Testis (tissue), 2 donors: Measurements from ENCODE around the gene HCFC1R1.

Experiments used
- POLR2A ChIP-seq: fragments of 450-650 bp; IDR thresholded peaks from one replicate; pipeline ENCODE4 v1.6.1; 2017; ENCODE audit warnings: antibody characterized with exemption, mild to moderate bottlenecking, moderate library complexity
- TF ChIP-seq, protein P1 (sequence below), 3 experiments: fragments of 450-650 bp in 2 of 3; fragments of 200-600 bp in 1 of 3; sonication (generic) in 1 of 3; IDR thresholded peaks; one replicate each; pipeline ENCODE4 v1.5.1; 2016 to 2019; ENCODE audit warnings: antibody characterized with exemption in 3 of 3, mild to moderate bottlenecking in 2 of 3, moderate library complexity in 1 of 3

DNA sequence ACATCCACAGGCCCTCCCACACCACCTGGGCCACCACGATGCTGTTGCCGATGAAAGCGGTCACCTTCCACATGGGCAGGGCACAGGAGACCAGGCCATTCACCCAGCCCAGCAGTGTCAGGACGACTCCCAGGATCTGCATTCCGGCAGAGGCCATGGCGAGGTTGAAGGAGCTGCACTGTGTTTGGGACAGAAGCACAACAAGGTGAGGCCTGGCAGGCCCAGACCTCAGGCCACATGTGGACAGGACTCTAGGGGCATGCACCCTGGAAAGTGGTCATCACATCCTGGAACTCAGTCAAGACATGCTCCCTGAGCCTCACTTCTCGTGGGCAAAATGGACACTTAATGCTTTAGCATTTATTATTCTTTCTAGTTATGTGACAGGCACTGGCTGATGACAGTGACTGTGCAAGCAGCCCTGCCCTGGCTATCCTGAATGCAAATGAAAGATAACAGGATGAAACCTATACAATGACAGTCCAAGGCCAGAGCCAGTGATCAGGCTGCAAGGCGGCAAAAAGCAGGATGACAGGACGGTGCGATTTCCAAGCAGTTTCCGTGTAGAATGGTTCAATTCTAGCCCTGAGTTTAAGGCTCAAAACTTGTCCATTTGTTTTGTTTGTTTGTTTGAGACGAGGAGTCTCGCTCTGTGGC lies 7.7 kb downstream of the HCFC1R1 start:
- TF ChIP-seq POLR2A = no peak
- TF ChIP-seq, protein P1, sequence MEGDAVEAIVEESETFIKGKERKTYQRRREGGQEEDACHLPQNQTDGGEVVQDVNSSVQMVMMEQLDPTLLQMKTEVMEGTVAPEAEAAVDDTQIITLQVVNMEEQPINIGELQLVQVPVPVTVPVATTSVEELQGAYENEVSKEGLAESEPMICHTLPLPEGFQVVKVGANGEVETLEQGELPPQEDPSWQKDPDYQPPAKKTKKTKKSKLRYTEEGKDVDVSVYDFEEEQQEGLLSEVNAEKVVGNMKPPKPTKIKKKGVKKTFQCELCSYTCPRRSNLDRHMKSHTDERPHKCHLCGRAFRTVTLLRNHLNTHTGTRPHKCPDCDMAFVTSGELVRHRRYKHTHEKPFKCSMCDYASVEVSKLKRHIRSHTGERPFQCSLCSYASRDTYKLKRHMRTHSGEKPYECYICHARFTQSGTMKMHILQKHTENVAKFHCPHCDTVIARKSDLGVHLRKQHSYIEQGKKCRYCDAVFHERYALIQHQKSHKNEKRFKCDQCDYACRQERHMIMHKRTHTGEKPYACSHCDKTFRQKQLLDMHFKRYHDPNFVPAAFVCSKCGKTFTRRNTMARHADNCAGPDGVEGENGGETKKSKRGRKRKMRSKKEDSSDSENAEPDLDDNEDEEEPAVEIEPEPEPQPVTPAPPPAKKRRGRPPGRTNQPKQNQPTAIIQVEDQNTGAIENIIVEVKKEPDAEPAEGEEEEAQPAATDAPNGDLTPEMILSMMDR (IDR thresholded peaks at IDR 0.05) = no peak
